Liver (tissue), 9 donors: Measurements from ENCODE around the gene KRT75. TPM values are rescaled to one million over a fixed set of nuclear protein-coding genes. Genes with fewer than 3 reads are reported as not detected.

Source experiments
- DNase-seq: peaks from one replicate; pipeline ENCODE4 v3.0.0-alpha.2; 2017; ENCODE audit warnings: low spot score
- H3K27ac ChIP-seq, 2 donors: one replicate each; pipeline ENCODE4 v1.7.0; 2013; ENCODE audit warnings: inconsistent platforms in 2 of 2, low read length in 2 of 2, control low read depth in 1 of 2, low read depth in 1 of 2, mild to moderate bottlenecking in 1 of 2
- H3K27me3 ChIP-seq, 4 donors: one replicate each; pipeline versions ENCODE4 v1.6.1 to v1.7.0; 2013; ENCODE audit warnings: low read length in 3 of 4, inconsistent platforms in 1 of 4, mild to moderate bottlenecking in 1 of 4, moderate library complexity in 1 of 4; ENCODE audit not compliant: control insufficient read depth in 4 of 4, insufficient read depth in 4 of 4
- H3K36me3 ChIP-seq, 4 donors: one replicate each; pipeline versions ENCODE4 v1.6.1 to v1.7.0; 2013; ENCODE audit warnings: low read length in 3 of 4, mild to moderate bottlenecking in 3 of 4, low read depth in 1 of 4, moderate library complexity in 1 of 4; ENCODE audit not compliant: control insufficient read depth in 4 of 4, insufficient read depth in 3 of 4
- H3K4me1 ChIP-seq, 4 donors: one replicate each; pipeline versions ENCODE4 v1.6.1 to v1.7.0; 2013; ENCODE audit warnings: low read length in 3 of 4, mild to moderate bottlenecking in 3 of 4, moderate library complexity in 1 of 4; ENCODE audit not compliant: control insufficient read depth in 4 of 4, insufficient read depth in 4 of 4
- H3K4me3 ChIP-seq, 3 donors: one replicate each; pipeline versions ENCODE4 v1.6.1 to v1.7.0; 2013; ENCODE audit warnings: low read length in 3 of 3, control low read depth in 1 of 3, low read depth in 1 of 3, mild to moderate bottlenecking in 1 of 3
- H3K9ac ChIP-seq, 2 donors: one replicate each; pipeline ENCODE4 v1.7.0; 2013; ENCODE audit warnings: low read length in 2 of 2, mild to moderate bottlenecking in 2 of 2, moderate library complexity in 2 of 2, control low read depth in 1 of 2, low read depth in 1 of 2
- H3K9me3 ChIP-seq, 4 donors: one replicate each; pipeline versions ENCODE4 v1.6.1 to v1.7.0; 2013; ENCODE audit warnings: low read length in 3 of 4; ENCODE audit not compliant: control insufficient read depth in 4 of 4
- CTCF ChIP-seq: fragments of 150-350 bp; IDR thresholded peaks from 2 replicates; pipeline ENCODE4 v1.5.1; 2017; ENCODE audit warnings: improper control_type of control experiment, low read depth, low read length; ENCODE audit not compliant: missing input control
- FOXA1 ChIP-seq: IDR thresholded peaks from 2 replicates; pipeline ENCODE4 v1.6.1; 2016; ENCODE audit warnings: antibody characterized with exemption
- FOXA2 ChIP-seq: IDR thresholded peaks from 2 replicates; pipeline ENCODE4 v1.6.1; 2016; ENCODE audit warnings: antibody characterized with exemption
- GABPA ChIP-seq, 2 donors: IDR thresholded peaks in 1 of 2; conservative IDR thresholded peaks in 1 of 2; 2 replicates each; pipeline ENCODE4 v1.6.1; 2016; ENCODE audit warnings: antibody characterized with exemption in 2 of 2, mild to moderate bottlenecking in 1 of 2, moderate library complexity in 1 of 2
- HNF4A ChIP-seq, 2 donors: conservative IDR thresholded peaks; 2 replicates each; pipeline ENCODE4 v1.6.1; 2016; ENCODE audit warnings: antibody characterized with exemption in 2 of 2, mild to moderate bottlenecking in 2 of 2
- HNF4G ChIP-seq: IDR thresholded peaks from 2 replicates; pipeline ENCODE4 v1.6.1; 2016; ENCODE audit warnings: antibody characterized with exemption
- JUND ChIP-seq, 2 donors: IDR thresholded peaks; 2 replicates each; pipeline ENCODE4 v1.6.1; 2016; ENCODE audit warnings: antibody characterized with exemption in 2 of 2
- NR2F2 ChIP-seq: IDR thresholded peaks from 2 replicates; pipeline ENCODE4 v1.6.1; 2016; ENCODE audit warnings: antibody characterized with exemption
- RAD21 ChIP-seq, 2 donors: IDR thresholded peaks; 2 replicates each; pipeline ENCODE4 v1.6.1; 2016; ENCODE audit warnings: antibody characterized with exemption in 2 of 2, mild to moderate bottlenecking in 2 of 2
- RXRA ChIP-seq, 2 donors: IDR thresholded peaks; 2 replicates each; pipeline ENCODE4 v1.6.1; 2017 to 2018; ENCODE audit warnings: antibody characterized with exemption in 2 of 2, mild to moderate bottlenecking in 1 of 2
- SP1 ChIP-seq: IDR thresholded peaks from 2 replicates; pipeline ENCODE4 v1.6.1; 2018; ENCODE audit warnings: antibody characterized with exemption, mild to moderate bottlenecking
- TAF1 ChIP-seq: conservative IDR thresholded peaks from 2 replicates; pipeline ENCODE4 v1.6.1; 2016; ENCODE audit warnings: antibody characterized with exemption, mild to moderate bottlenecking
- WGBS: extraction: QIAGEN DNeasy Blood & Tissue Kit; methylation state at CpG from one replicate; pipeline ENCODE4 v1.1.7; 2013; 5-methylcytosine and 5-hydroxymethylcytosine counted together
- polyA plus RNA-seq, 2 donors: library from polyadenylated mRNA; stranded (reverse) in 1 of 2; unstranded in 1 of 2; fragments of 200-250 nt in 1 of 2; fragments of >200 nt in 1 of 2; fragmentation: Nextera tagmentation in 1 of 2; extraction: Ambion mirVana in 1 of 2; gene quantifications; one replicate each; pipeline versions ENCODE4 v1.2.1 to v1.2.3, GENCODE V29; 2013 to 2015
- total RNA-seq, 2 donors: library from RNA; depleted of rRNA; stranded (reverse); fragments of >200 nt; gene quantifications; one replicate each; pipeline ENCODE4 v1.2.3, GENCODE V29; 2014
- donor health status: healthy.
- donor health status: healthy.
- donor health status: healthy.
- donor health status: healthy.
- donor health status: healthy.

The KRT75 gene
- total and polyA plus RNA-seq, 4 donors: not detected

DNA sequence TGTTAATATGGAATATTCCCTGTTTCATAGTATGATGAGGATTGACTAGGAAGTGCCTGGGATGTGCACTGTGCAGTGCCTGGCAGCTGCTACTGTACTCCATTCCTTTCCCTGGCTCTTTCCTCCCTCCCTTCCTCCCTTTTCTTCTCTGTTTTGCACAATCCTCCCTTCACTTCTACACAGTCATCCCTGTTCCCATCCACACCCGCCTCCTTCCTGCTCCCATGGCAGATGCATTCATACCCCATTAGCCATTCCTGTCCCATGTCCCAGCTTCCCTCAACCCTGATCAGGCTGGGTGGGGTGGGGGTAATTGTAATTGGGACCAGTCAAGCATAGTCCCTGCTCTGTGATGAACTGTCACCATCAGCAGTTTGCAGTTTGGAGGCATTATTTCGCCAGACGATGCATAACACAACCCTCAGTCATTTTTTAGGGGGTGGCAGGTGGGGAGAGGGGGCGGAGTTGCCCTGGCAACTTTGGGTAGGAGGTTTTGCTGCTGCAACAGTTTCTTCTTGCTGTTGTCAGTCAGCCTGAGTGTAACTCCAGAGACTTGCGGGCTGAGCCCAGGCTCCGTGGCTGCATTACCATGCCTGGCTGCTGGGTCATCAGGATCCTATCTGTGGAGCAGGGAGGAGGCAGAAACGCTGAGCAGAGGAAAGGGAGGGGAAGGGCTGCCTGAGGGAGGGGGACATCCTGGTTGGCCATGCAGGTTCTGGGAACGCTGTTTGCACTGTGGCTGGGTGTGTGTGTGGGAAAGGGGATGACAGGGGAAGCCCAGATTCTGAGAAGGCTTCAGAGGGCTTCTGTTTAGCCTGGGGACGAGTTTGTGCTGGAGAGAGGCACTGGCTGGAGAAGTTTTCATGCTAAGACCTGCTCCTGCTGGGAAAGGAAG, 44.6 kb downstream of the KRT75 start:
- no peaks in the 10 kb centered on the region for H3K36me3 ChIP-seq
- H3K9me3 ChIP-seq: no peaks in the 10 kb centered on the region
- H3K4me1 ChIP-seq: no peaks in the 10 kb centered on the region
- H3K27me3 ChIP-seq: peaks cover 0 to 2% (median 0%) of the 10 kb centered on the region in 4 donors
- 62% methylated on average over 9 of the region's 9 CpGs for WGBS
- DNase-seq: no peak
- H3K27ac ChIP-seq: no peak overlapping the region
- no peak overlapping the region for H3K9ac ChIP-seq
- no peak overlapping the region for H3K4me3 ChIP-seq
- TF ChIP-seq TAF1 (no peak), RAD21 (IDR thresholded peaks at IDR 0.05) (no peak), FOXA1 (no peak), RXRA (IDR thresholded peaks at IDR 0.05) (no peak), HNF4A (conservative IDR thresholded peaks at IDR 0.05) (no peak), JUND (IDR thresholded peaks at IDR 0.05) (no peak), CTCF (no peak), GABPA (IDR thresholded peaks at IDR 0.05 in 1 of 2, conservative IDR thresholded peaks at IDR 0.05 in 1 of 2) (no peak), NR2F2 (no peak)

DNA sequence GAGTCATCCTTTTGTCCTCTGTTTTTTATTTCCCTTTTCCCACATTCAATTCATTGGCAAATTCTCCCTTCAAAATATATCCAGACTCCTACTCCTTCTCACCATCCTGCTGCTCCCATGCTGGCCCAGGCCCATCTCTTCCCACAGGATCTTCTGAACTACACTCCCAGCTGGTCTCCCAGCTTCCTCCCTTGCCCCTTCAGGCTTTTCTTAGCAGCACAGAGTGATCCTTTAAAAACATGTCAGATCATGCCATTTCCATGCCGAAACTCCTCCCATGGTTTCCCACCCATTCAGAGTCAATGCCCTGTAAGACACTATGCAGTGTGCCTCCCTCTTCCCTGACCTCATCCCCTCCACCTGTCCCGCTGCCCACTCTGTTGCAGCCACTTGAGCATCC, 46.3 kb downstream of the KRT75 start:
- H3K27me3 ChIP-seq: peaks cover 0 to 2% (median 0%) of the 10 kb centered on the region in 4 donors
- TF ChIP-seq JUND (IDR thresholded peaks at IDR 0.05) (no peak), TAF1 (no peak), GABPA (IDR thresholded peaks at IDR 0.05 in 1 of 2, conservative IDR thresholded peaks at IDR 0.05 in 1 of 2) (no peak)
- H3K4me3 ChIP-seq: no peak overlapping the region
- no peak for DNase-seq
- no peaks in the 10 kb centered on the region for H3K9me3 ChIP-seq
- H3K36me3 ChIP-seq: no peaks in the 10 kb centered on the region
- WGBS: 85% methylated on average over 2 of the region's 2 CpGs
- H3K27ac ChIP-seq: no peak overlapping the region
- H3K9ac ChIP-seq: no peak overlapping the region
- H3K4me1 ChIP-seq: no peaks in the 10 kb centered on the region

DNA sequence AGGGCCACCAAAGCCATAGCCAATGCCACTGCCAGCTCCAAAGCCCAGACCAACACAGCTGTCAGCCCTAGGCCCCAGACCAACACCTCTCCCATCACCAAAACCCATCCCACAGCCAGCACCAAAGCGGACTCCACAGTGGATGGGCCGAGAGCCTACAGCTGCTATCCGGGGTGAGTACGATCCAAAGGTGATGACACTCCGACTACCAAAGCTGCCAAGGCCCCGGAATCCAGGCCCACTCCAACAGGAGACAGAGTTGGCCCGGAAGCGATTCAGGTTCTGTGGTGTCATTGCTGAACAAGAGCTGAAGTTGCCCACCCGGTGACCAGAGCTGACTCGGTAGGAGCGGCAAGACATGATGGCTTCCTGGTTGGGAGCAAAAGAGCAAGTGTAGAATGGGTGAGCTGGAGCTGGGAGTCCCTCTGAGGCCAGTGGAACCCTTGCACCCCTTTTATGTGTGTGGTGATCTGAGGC, 48.9 kb downstream of the KRT75 start, which contains the start of gene KRT84:
TSS of gene KRT84 (minus strand) at position 427 of the 477 bp plus-strand sequence. CDS start at position 360, 67 bp downstream.
- no peak within 1 kb of the TSS for H3K9ac ChIP-seq
- WGBS: 98% methylated on average over 11 of the region's 11 CpGs
- no peak for TF ChIP-seq HNF4G
- TF ChIP-seq HNF4A (conservative IDR thresholded peaks at IDR 0.05): no peak
- TF ChIP-seq FOXA2: no peak
- TF ChIP-seq GABPA (IDR thresholded peaks at IDR 0.05 in 1 of 2, conservative IDR thresholded peaks at IDR 0.05 in 1 of 2): no peak
- TF ChIP-seq JUND (IDR thresholded peaks at IDR 0.05): no peak
- TF ChIP-seq NR2F2: no peak
- no peak for TF ChIP-seq SP1
- TF ChIP-seq RXRA (IDR thresholded peaks at IDR 0.05): no peak
- TF ChIP-seq FOXA1: no peak
- DNase-seq: no peak
- H3K4me3 ChIP-seq: no peak within 1 kb of the TSS
- H3K27ac ChIP-seq: no peak within 1 kb of the TSS
- H3K36me3 ChIP-seq: no peaks in the 10 kb centered on the region
- H3K9me3 ChIP-seq: no peaks in the 10 kb centered on the region
- H3K27me3 ChIP-seq: peaks cover 0 to 2% (median 0%) of the 10 kb centered on the region in 4 donors
- H3K4me1 ChIP-seq: no peaks in the 10 kb centered on the region
